Ovary (tissue), 9 donors: ENCODE results near the gene CEACAM4. TPM values are rescaled to one million over a fixed set of nuclear protein-coding genes. Genes with fewer than 3 reads are reported as not detected.

Source experiments
- DNase-seq, 5 donors: peaks; one replicate each; pipeline ENCODE4 v3.0.0-alpha.2; 2019 to 2020
- H3K27ac ChIP-seq, 2 donors: fragments of 200-600 bp; one replicate each; pipeline versions ENCODE4 v1.5.1 to v1.8.0; 2019 to 2022
- H3K27me3 ChIP-seq: fragments of 200-600 bp; one replicate; pipeline ENCODE4 v1.8.0; 2022
- H3K36me3 ChIP-seq: fragments of 200-600 bp; sonication (generic); one replicate; pipeline ENCODE4 v1.5.1; 2019
- H3K4me1 ChIP-seq: one replicate; pipeline ENCODE4 v1.8.1; 2013; ENCODE audit warnings: mild to moderate bottlenecking, moderate library complexity; ENCODE audit not compliant: insufficient read depth
- H3K4me3 ChIP-seq: fragments of 200-600 bp; sonication (generic); one replicate; pipeline ENCODE4 v1.5.1; 2017
- H3K9me3 ChIP-seq, 2 donors: fragments of 200-600 bp in 1 of 2; sonication (generic) in 1 of 2; one replicate each; pipeline versions ENCODE4 v1.5.1 to v1.8.1; 2013 to 2019; ENCODE audit warnings: mild to moderate bottlenecking in 1 of 2, moderate library complexity in 1 of 2
- CTCF ChIP-seq, 3 donors: fragments of 450-650 bp in 2 of 3; fragments of 200-600 bp in 1 of 3; IDR thresholded peaks; one replicate each; pipeline versions ENCODE4 v1.5.1 to v1.8.0; 2016 to 2022; ENCODE audit warnings: antibody characterized with exemption in 3 of 3, mild to moderate bottlenecking in 1 of 3
- EP300 ChIP-seq: sonication (generic); formaldehyde crosslinking; IDR thresholded peaks from one replicate; pipeline ENCODE4 v1.6.1; 2017; ENCODE audit warnings: antibody characterized with exemption
- POLR2A ChIP-seq: fragments of 450-650 bp; IDR thresholded peaks from one replicate; pipeline ENCODE4 v1.6.1; 2017; ENCODE audit warnings: antibody characterized with exemption, mild to moderate bottlenecking, moderate library complexity
- WGBS, 3 donors: extraction: QIAGEN DNeasy Blood & Tissue Kit in 1 of 3; methylation state at CpG; one replicate each; pipeline versions ENCODE4 v1.1.5 to v1.1.7; 2013 to 2017; 5-methylcytosine and 5-hydroxymethylcytosine counted together
- intact Hi-C, 4 donors: fragments of 100-400 bp; cut with DNase I; formaldehyde crosslinking; loops; one replicate each; pipeline versions ENCODE4 v1.11.0 to v1.15.1; 2022 to 2023
- polyA plus RNA-seq, 2 donors: library from polyadenylated mRNA; stranded (reverse); fragments of 200-250 nt in 1 of 2; fragments of 350-450 nt in 1 of 2; fragmentation: Illumina TruSeq in 1 of 2; extraction: RNeasy Lipid Tissue Mini Kit (QIAGEN cat#74804) in 1 of 2; gene quantifications; one replicate each; pipeline ENCODE4 v1.2.3, GENCODE V29; 2013 to 2014
- total RNA-seq, 7 donors: library from RNA; depleted of rRNA in 2 of 7; stranded (reverse); fragments of >200 nt in 2 of 7; fragmentation: NEBNext Ultra II Directional in 3 of 7; extraction: Animal tissue kit (Norgen Biotek cat#: 25700) in 3 of 7; gene quantifications; one replicate each; pipeline versions ENCODE4 v1.1.0 to v1.2.4, GENCODE V29; 2016 to 2023
- donor health status: DM: no; HTN: no; CAD: no; lungs with moderate emphysema.
- donor health status: DM: no; HTN: no; CAD: no.
- donor health status: Bipolar disorder and iron deficiency.
- donor health status: DM: yes; HTN: yes; CAD: no.
- donor health status: DM: no; HTN: no; CAD: no.
- donor health status: DM: yes; HTN: yes; CAD: no.

CEACAM4 gene
- total and polyA plus RNA-seq, 9 donors, result 0.18 to 0.74 (median 0.32) TPM; not detected in 4

GRCh38 chr19:41595890-41596280, 31.0 kb downstream of the CEACAM4 start:
- H3K27me3 ChIP-seq, result no peaks in the 10 kb centered on the region
- intact Hi-C loops, result no loop called here
- WGBS, 3 donors, result 33 to 45% (median 35%) methylated on average over 3 of the region's 3 CpGs
- H3K4me1 ChIP-seq, result no peaks in the 10 kb centered on the region
- no peak overlapping the region for H3K4me3 ChIP-seq
- H3K36me3 ChIP-seq, result no peaks in the 10 kb centered on the region
- no peak overlapping the region for H3K27ac ChIP-seq
- TF ChIP-seq EP300, result no peak
- TF ChIP-seq CTCF (IDR thresholded peaks at IDR 0.05), result no peak
- TF ChIP-seq POLR2A, result no peak
- no peak for DNase-seq
- no peaks in the 10 kb centered on the region for H3K9me3 ChIP-seq

- no peaks in the 10 kb centered on the region for H3K27me3 ChIP-seq
- TF ChIP-seq EP300 (no peak), CTCF (IDR thresholded peaks at IDR 0.05) (no peak), POLR2A (no peak)
- H3K4me1 ChIP-seq, result no peaks in the 10 kb centered on the region
- H3K27ac ChIP-seq, result no peak overlapping the region
- no peak for DNase-seq
- 26 to 27% (median 26%) methylated on average over 4 of the region's 4 CpGs for WGBS, 3 donors
- no peaks in the 10 kb centered on the region for H3K36me3 ChIP-seq
- H3K4me3 ChIP-seq, result no peak overlapping the region
- H3K9me3 ChIP-seq, result no peaks in the 10 kb centered on the region
- intact Hi-C loops, result no loop called here
Measured at GRCh38 chr19:41595258-41595889, 31.5 kb downstream of the CEACAM4 start.

DNA sequence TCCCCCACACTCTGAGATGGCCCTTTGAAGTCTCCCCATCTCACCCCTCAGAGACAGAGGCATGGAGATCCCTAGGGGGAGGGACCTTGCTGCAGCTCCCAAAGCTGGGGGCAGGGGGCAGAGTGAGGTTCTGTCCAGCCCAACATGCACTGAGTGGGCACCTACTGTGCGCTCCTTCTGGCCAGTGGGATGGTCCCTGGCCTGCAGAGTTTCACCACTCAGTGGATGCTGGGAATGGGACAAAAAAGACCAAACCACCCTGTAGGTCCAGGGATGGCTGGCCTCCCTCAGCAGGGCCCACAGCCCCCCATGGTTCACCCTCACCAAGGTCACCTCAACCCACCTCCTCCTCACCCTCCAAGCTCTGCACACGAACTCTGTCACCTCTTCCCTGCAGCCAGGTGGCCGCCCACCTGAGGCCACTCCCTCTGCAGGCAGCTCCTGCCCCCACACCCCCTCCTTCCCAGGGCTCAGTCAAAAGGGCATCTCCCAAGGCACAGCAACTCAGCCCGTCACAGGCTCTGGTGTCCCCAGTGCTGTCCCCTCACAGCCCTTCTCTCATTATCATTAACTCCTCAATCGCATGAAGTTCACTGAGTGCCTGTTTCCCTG, 34.8 kb downstream of the CEACAM4 start:
- WGBS, 3 donors, result 42 to 55% (median 44%) methylated on average over 5 of the region's 5 CpGs
- no peak overlapping the region for H3K4me3 ChIP-seq
- TF ChIP-seq CTCF (IDR thresholded peaks at IDR 0.05) (no peak), POLR2A (no peak), EP300 (no peak)
- H3K27ac ChIP-seq, result no peak overlapping the region
- H3K27me3 ChIP-seq, result no peaks in the 10 kb centered on the region
- DNase-seq, result no peak
- intact Hi-C loops, result no loop called here
- no peaks in the 10 kb centered on the region for H3K36me3 ChIP-seq
- no peaks in the 10 kb centered on the region for H3K9me3 ChIP-seq
- H3K4me1 ChIP-seq, result no peaks in the 10 kb centered on the region

DNA sequence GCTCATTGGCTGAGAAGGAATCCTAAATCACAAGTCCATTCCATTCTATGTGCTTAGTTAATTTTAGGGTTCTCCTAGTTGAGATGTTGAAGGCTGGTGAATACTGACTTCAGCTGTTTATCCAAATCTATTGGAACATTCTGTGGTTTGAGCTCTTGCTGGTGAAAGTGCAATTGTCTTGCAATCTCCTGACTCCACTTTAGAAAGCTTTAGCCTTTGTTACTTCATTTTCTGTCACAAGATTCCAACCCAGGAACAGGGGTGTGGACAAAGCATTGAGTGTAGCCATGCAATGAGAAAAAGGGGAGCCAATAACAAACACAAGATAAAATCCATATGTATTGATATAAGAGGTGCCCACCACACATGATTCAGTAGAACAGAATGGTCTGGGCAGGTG, 35.9 kb downstream of the CEACAM4 start:
- Histone ChIP-seq H3K4me1 (no peaks in the 10 kb centered on the region), H3K27me3 (no peaks in the 10 kb centered on the region), H3K27ac (no peak overlapping the region), H3K4me3 (no peak overlapping the region), H3K36me3 (no peaks in the 10 kb centered on the region), H3K9me3 (no peaks in the 10 kb centered on the region)
- TF ChIP-seq EP300, result no peak
- no peak for TF ChIP-seq POLR2A
- no peak for TF ChIP-seq CTCF (IDR thresholded peaks at IDR 0.05)
- DNase-seq, result no peak
- intact Hi-C loops, result no loop called here
